Spinal cord (tissue), 10 donors: ENCODE measurements around the gene ZPBP. TPM values are rescaled to one million over a fixed set of nuclear protein-coding genes. Genes with fewer than 3 reads are reported as not detected.

Experiments
- DNase-seq, 6 donors: peaks; one replicate each; pipeline versions ENCODE4 v3.0.0 to v3.0.0-alpha.2; 2013 to 2015; ENCODE audit warnings: low spot score in 6 of 6, low read depth in 4 of 6
- H3K27ac ChIP-seq: one replicate; pipeline ENCODE4 v1.5.1; 2013; ENCODE audit warnings: low read depth, low read length, control low read depth
- H3K27me3 ChIP-seq: one replicate; pipeline ENCODE4 v1.6.1; 2013; ENCODE audit warnings: low read length; ENCODE audit not compliant: control insufficient read depth, insufficient read depth
- H3K36me3 ChIP-seq: one replicate; pipeline ENCODE4 v1.6.1; 2013; ENCODE audit warnings: low read length; ENCODE audit not compliant: control insufficient read depth, insufficient read depth
- H3K4me1 ChIP-seq: one replicate; pipeline ENCODE4 v1.6.1; 2013; ENCODE audit warnings: low read length; ENCODE audit not compliant: control insufficient read depth, insufficient read depth
- H3K4me3 ChIP-seq: one replicate; pipeline ENCODE4 v1.5.1; 2013; ENCODE audit warnings: low read depth, low read length, control low read depth
- H3K9me3 ChIP-seq: one replicate; pipeline ENCODE4 v1.6.1; 2013; ENCODE audit warnings: low read length; ENCODE audit not compliant: control insufficient read depth, insufficient read depth
- WGBS: methylation state at CpG from one replicate; pipeline ENCODE4 v1.1.5; 2013; ENCODE audit warnings: missing lambda C conversion rate; ENCODE audit not compliant: insufficient coverage; 5-methylcytosine and 5-hydroxymethylcytosine counted together
- long read RNA-seq, 4 donors: transcript quantifications; one replicate each; lab custom pipeline, GENCODE V29; 2026
- polyA plus RNA-seq, 2 donors: library from polyadenylated mRNA; unstranded; fragments of 120-200 nt; gene quantifications; one replicate each; pipeline ENCODE4 v1.2.1, GENCODE V29; 2013; ENCODE audit not compliant: insufficient read length in 2 of 2
- total RNA-seq, 2 donors: library from RNA; depleted of rRNA in 1 of 2; stranded (reverse); fragments of 120-200 nt in 1 of 2; fragments of >200 nt in 1 of 2; gene quantifications; one replicate each; pipeline versions ENCODE4 v1.2.3 to v1.2.4, GENCODE V29; 2013 to 2014
- donor health status: healthy.

The ZPBP gene, protein sequence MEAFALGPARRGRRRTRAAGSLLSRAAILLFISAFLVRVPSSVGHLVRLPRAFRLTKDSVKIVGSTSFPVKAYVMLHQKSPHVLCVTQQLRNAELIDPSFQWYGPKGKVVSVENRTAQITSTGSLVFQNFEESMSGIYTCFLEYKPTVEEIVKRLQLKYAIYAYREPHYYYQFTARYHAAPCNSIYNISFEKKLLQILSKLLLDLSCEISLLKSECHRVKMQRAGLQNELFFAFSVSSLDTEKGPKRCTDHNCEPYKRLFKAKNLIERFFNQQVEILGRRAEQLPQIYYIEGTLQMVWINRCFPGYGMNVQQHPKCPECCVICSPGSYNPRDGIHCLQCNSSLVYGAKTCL
- total RNA-seq (not detected), polyA plus RNA-seq (under 1 TPM; 0.38 to 0.45 TPM)
- long read RNA-seq, donor 1, partial matches to known transcripts, result 25 of 35 reads
- long read RNA-seq, donor 1, other reads (novel, unspliced or antisense), result 10 of 35 reads
- long read RNA-seq, donor 2, result 0 reads
- long read RNA-seq, donor 3, result 0 reads
- long read RNA-seq, donor 4, result 0 reads

DNA sequence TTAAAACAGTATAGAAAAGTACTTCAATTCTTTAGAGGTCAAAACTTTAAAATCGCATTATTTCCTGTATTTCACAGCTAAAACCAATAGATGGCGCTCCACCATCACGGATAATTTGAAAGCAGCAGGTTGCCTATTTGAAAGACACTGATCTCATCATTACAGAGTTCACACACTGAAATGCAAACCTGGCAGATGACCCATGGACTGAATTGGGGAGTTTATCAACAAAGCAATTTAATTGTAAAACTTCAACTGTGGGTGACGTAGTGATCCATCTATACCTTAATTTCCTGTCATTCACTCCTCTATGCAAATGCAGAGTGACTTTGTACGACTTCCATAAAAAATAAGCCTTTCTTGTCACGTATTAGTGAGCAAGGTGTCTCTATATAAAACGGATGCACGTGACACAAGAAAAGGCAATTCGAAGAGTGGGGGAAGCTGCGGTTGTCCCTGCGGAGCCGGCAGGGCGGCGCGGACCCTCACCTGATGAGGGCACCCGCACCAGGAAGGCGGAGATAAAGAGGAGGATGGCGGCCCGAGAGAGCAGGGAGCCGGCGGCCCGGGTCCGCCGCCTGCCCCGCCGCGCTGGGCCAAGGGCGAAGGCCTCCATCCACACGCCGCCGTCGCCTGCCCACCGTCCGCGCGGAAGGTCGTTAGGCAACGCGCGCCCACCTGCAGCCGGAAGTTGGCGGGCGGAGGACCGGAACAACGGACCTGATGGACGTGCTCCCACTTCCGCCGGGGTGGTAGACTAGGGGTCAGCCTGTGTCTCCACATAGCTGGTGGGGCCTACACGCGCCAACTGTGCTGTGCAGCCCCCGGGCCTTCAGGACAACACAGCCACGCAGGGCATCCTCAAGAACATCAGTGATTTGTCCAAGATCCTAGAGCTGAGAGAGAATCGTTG, at the start of gene ZPBP:
Gene ZPBP (minus strand): TSS at position 668 of the 913 bp plus-strand sequence. CDS start 52 bp downstream, at position 616.
- peak in 5 of 6 donors; percentile 47 to 92 (median 60) for DNase-seq
- no peaks in the 10 kb centered on the region for H3K27me3 ChIP-seq
- H3K4me1 ChIP-seq, result peaks cover 6% of the 10 kb centered on the region
- H3K36me3 ChIP-seq, result no peaks in the 10 kb centered on the region
- H3K4me3 ChIP-seq, result peak within 1 kb of the TSS; percentile 40
- WGBS, result 16% methylated on average over 48 of the region's 53 CpGs
- H3K27ac ChIP-seq, result no peak within 1 kb of the TSS
- no peaks in the 10 kb centered on the region for H3K9me3 ChIP-seq

DNA sequence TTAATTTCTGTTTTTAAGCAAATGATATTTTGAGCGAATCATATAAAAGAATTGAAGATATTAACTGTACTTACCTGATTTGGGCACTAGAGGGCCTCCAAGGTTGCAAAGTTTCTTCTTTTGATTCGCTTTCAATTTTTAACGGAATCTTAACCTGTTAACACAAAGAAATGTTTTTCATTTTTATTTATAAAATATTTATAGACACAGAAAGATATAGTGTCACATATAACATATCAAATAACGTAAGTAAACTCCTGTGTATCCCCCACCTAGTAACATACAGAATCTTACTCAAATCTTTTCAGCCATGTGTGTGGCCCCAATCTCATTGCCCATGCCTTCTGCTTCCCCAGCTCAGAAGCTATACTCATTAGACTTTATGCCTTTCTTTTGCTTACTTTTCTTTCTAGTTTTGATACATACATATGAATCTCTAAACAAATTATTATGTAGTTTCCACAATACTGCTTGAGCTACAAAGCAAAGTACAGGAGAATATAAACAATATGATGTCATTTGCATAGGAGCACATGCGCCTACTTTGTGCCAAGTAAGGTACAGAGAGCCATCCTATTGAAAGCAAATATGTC, 49.5 kb upstream of the ZPBP start:
- H3K4me1 ChIP-seq, result no peaks in the 10 kb centered on the region
- H3K27ac ChIP-seq, result no peak overlapping the region
- WGBS, result 14% methylated on average over 1 of the region's 5 CpGs
- DNase-seq, result peak in 5 of 6 donors; percentile 40 to 88 (median 60)
- H3K27me3 ChIP-seq, result no peaks in the 10 kb centered on the region
- H3K9me3 ChIP-seq, result no peaks in the 10 kb centered on the region
- no peak overlapping the region for H3K4me3 ChIP-seq
- no peaks in the 10 kb centered on the region for H3K36me3 ChIP-seq

DNA sequence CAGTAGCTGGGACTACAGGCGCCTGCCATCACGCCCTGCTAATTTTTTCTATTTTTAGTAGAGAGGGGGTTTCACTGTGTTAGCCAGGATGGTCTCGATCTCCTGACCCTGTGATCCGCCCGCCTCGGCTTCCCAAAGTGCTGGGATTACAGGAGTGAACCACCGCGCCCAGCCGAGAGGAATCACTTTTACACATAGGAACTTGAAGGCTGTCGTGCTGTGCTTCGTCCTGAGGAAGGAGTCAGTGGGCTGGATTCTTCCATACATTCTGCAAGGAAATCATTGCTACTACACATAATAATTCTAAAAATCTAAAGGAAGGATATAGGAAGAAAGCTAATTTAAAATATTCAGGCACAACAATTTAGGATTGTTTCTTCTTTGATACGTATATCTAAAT, 48.8 kb upstream of the ZPBP start:
- Histone ChIP-seq H3K27ac (no peak overlapping the region), H3K27me3 (no peaks in the 10 kb centered on the region), H3K4me3 (no peak overlapping the region), H3K4me1 (no peaks in the 10 kb centered on the region), H3K36me3 (no peaks in the 10 kb centered on the region), H3K9me3 (no peaks in the 10 kb centered on the region)
- 100% methylated on average over 4 of the region's 12 CpGs for WGBS
- no peak for DNase-seq

DNA sequence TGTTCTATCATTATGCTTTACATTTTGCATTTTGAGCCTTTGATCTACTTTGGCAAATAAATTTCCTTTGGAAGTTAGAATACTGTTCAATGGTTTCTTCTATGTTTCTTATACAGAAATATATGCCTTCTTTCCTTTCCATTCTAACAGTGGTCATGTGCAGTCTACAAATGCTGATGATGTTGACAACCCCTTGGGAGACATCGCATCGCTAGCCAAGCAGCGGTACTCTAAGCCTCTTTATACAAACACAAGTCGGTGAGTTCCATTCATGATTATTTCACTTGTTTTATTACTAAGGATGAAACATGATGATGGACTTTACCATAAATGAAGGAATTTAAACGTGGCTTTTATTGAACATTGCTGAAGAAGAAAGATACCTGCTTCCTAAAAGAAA, 48.1 kb upstream of the ZPBP start:
- Histone ChIP-seq H3K9me3 (no peaks in the 10 kb centered on the region), H3K27ac (no peak overlapping the region), H3K36me3 (no peaks in the 10 kb centered on the region), H3K4me1 (no peaks in the 10 kb centered on the region), H3K4me3 (no peak overlapping the region), H3K27me3 (no peaks in the 10 kb centered on the region)
- no CpG with 5 or more reads among the region's 5 CpGs for WGBS
- no peak for DNase-seq

DNA sequence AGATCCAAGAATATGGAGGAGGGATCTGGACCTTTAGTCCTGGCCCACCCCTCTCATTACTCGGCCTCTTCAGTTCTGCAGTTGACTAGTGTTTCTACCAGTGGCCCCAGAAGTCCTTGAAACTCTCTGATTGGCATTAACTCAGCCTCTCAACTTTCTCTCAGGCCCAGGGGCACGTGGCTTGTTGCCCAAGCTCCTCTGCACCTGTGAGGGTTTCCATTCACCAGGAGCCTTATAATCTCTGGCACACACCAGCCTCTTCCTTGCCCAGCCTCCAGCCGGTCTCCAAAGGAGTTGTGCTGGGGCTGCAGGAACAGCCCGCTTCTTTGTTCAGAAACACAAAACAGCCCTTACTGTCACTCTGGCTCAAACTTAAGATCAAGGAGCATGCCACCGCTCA, 47.6 kb upstream of the ZPBP start:
- Histone ChIP-seq H3K4me1 (no peaks in the 10 kb centered on the region), H3K27ac (no peak overlapping the region), H3K4me3 (no peak overlapping the region), H3K36me3 (no peaks in the 10 kb centered on the region), H3K27me3 (no peaks in the 10 kb centered on the region), H3K9me3 (no peaks in the 10 kb centered on the region)
- no peak for DNase-seq
- 68% methylated on average over 3 of the region's 5 CpGs for WGBS

DNA sequence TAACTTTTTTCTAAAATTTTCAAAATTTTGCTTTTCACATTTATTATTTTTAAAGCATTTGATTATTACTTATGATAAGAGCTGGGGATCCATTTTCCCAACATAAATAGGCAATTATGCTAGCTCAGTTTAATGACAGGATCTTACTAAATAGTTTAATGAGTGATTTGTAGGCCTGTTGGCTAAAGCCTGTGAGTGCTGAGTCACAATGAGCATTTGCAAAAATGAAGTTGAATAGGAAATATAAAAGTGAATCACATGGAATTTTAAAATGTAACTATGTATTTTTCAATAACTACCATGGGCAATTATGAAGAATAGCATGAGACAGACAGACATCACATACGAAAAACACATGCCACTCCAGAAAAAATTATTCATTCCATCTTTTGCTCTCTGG, 45.1 kb upstream of the ZPBP start:
- no peaks in the 10 kb centered on the region for H3K36me3 ChIP-seq
- H3K27ac ChIP-seq, result no peak overlapping the region
- H3K9me3 ChIP-seq, result no peaks in the 10 kb centered on the region
- no peak overlapping the region for H3K4me3 ChIP-seq
- H3K4me1 ChIP-seq, result no peaks in the 10 kb centered on the region
- no peak for DNase-seq
- no CpG with 5 or more reads among the region's 1 CpG for WGBS
- H3K27me3 ChIP-seq, result no peaks in the 10 kb centered on the region

DNA sequence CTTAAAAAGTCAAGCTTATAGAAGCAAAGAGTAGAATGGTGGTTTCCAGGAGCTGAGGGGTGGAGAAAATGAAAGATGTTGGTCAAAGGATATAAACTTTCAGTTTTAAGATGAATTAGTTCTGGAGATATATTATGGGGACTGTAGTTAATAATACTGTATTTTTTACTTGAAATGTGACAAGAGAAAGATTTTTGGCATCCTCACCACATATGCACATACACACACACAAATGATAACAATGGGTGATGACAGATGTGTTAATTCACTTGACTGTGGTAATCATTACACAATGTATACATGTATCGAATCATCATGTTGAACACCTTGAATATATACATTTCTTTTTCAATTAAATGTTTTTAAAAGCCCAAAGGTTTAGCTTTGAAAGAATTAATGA, 32.7 kb upstream of the ZPBP start:
- Histone ChIP-seq H3K27me3 (no peaks in the 10 kb centered on the region), H3K4me3 (no peak overlapping the region), H3K4me1 (no peaks in the 10 kb centered on the region), H3K27ac (no peak overlapping the region), H3K9me3 (no peaks in the 10 kb centered on the region), H3K36me3 (no peaks in the 10 kb centered on the region)
- no CpG with 5 or more reads among the region's 1 CpG for WGBS
- DNase-seq, result no peak

DNA sequence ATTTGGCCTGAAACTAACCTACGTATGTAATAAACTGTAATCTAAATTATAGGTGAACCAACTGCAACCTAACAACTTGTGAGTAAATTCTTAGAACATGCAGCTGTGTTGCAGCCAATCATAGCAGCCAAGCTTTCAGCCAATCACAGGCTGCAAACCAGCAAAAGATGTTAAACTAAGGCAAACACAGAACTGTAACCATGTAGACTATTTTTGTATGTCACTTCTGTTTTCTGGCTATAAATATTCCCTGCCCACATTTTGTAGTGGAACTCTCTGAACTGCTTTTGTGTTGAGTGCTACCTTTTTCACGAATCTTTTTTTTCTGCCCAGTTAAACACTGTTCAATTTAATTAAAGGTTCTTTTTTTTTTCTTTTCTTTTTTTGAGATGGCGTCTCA, 28.2 kb upstream of the ZPBP start:
- DNase-seq, result no peak

DNA sequence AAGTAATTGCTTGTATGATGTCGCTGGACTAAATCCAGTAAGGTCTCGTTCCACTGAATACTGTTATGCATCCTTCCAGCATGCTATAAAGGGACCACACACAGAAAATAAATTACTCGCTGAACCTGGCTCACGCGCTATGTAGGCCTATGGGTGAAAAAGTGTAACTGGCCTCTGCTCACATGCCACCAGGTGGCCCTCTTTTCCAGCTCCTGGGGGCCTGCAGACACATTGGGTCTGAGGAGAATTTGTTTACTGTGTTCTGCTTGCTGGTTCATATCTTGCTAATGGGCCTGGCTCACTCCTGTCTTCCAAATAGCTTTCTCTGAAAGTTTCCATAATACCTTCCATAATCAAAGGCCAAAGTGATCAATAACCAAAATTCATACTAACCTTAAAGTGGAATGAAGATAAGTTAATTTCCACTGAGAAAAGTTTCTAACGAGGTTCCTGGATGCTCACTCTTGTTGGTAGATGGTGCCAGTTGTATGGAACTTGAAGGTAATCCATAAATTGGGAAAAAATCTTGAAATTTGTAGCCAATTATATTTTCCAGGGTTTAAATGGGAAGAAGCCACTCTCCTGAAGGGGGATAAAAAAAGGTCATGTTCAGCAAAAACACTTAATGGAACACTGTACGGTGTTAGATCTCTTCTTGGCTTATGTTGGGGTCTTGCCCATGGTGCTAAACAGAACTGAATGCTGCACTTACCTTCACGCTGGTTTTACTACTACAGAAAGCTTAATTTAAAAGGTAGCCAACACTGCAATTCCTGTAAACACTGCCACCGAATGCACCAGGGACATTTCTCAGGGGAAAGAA, 27.0 kb upstream of the ZPBP start:
- Histone ChIP-seq H3K4me3 (no peak overlapping the region), H3K27ac (no peak overlapping the region), H3K9me3 (no peaks in the 10 kb centered on the region), H3K27me3 (no peaks in the 10 kb centered on the region), H3K4me1 (no peaks in the 10 kb centered on the region), H3K36me3 (no peaks in the 10 kb centered on the region)
- WGBS, result 60% methylated on average over 2 of the region's 9 CpGs
- DNase-seq, result peak in 1 of 6 donors; percentile 14

More for the DNA sequence above, 28.2 kb upstream of the ZPBP start:
- no peaks in the 10 kb centered on the region for H3K9me3 ChIP-seq
- H3K36me3 ChIP-seq, result no peaks in the 10 kb centered on the region
- WGBS, result no CpG with 5 or more reads among the region's 3 CpGs
- no peaks in the 10 kb centered on the region for H3K4me1 ChIP-seq
- no peaks in the 10 kb centered on the region for H3K27me3 ChIP-seq
- no peak overlapping the region for H3K27ac ChIP-seq
- H3K4me3 ChIP-seq, result no peak overlapping the region
